WTC11 (cell line): ENCODE results near the gene ILF2. TPM values are rescaled to one million over a fixed set of nuclear protein-coding genes. Genes with fewer than 3 reads are reported as not detected.
"Not testable (repeated sequence)": the region's sequence is repeated elsewhere in the genome, so short reads cannot be mapped to it uniquely, and the experiment has no call there.

ENCODE experiments used
- ATAC-seq: fragments of 200-7000 bp; cut with Tn5 transposase; 2 replicates; pipeline ENCODE4 v1.10.0; 2021; ENCODE audit warnings: mild to moderate bottlenecking, moderate library complexity
- CTCF ChIA-PET: fragments of 300-600 bp; sonication (Branson Sonifier 250); formaldehyde crosslinking; loops from one replicate; lab custom pipeline; 2021; ENCODE audit warnings: antibody characterized with exemption; lab: Charles Lee
- POLR2A ChIA-PET: fragments of 350-600 bp; sonication (Branson Sonifier 250); formaldehyde crosslinking; loops from one replicate; lab custom pipeline; 2021; ENCODE audit warnings: antibody characterized with exemption; lab: Charles Lee
- DNase-seq: peaks from one replicate; pipeline ENCODE4 v3.0.0; 2021; ENCODE audit warnings: low spot score
- H3K27ac Mint-ChIP-seq: 2 replicates; pipeline ENCODE4 v1.8.0; 2021; ENCODE audit warnings: mixed read lengths
- H3K27me3 Mint-ChIP-seq: 2 replicates; pipeline ENCODE4 v1.8.0; 2021; ENCODE audit warnings: low read depth, mild to moderate bottlenecking, moderate library complexity, mixed read lengths
- H3K36me3 Mint-ChIP-seq: 2 replicates; pipeline ENCODE4 v1.8.0; 2021; ENCODE audit warnings: mixed read lengths
- H3K4me1 Mint-ChIP-seq: 2 replicates; pipeline ENCODE4 v1.8.0; 2022; ENCODE audit warnings: mixed read lengths
- H3K4me3 Mint-ChIP-seq: 2 replicates; pipeline ENCODE4 v1.8.0; 2021; ENCODE audit warnings: mild to moderate bottlenecking, moderate library complexity, mixed read lengths
- H3K9me3 Mint-ChIP-seq: 2 replicates; pipeline ENCODE4 v1.8.0; 2021; ENCODE audit warnings: mixed read lengths
- CBFB ChIP-seq: sonication (generic); formaldehyde crosslinking; IDR thresholded peaks from 2 replicates; pipeline ENCODE4 v1.8.1; 2022; ENCODE audit warnings: mild to moderate bottlenecking, low read depth, missing genetic modification reagents
- FOXJ3 ChIP-seq: sonication (generic); formaldehyde crosslinking; IDR thresholded peaks from 2 replicates; pipeline ENCODE4 v1.9.0; 2021; ENCODE audit warnings: missing genetic modification reagents, mild to moderate bottlenecking, borderline replicate concordance
- FOXK1 ChIP-seq: sonication (generic); formaldehyde crosslinking; IDR thresholded peaks from 2 replicates; pipeline ENCODE4 v1.8.0; 2022; ENCODE audit warnings: mild to moderate bottlenecking, moderate library complexity, missing genetic modification reagents
- FOXP1 ChIP-seq: sonication (generic); formaldehyde crosslinking; IDR thresholded peaks from 2 replicates; pipeline ENCODE4 v1.8.0; 2022; ENCODE audit warnings: missing genetic modification reagents, mild to moderate bottlenecking, moderate library complexity, borderline replicate concordance
- GTF2I ChIP-seq: fragments of 250-450 bp; sonication (Bioruptor Pico); conservative IDR thresholded peaks from 2 replicates; pipeline ENCODE4 v1.4.0; 2021; ENCODE audit warnings: mild to moderate bottlenecking
- HMGXB4 ChIP-seq: sonication (generic); formaldehyde crosslinking; IDR thresholded peaks from 2 replicates; pipeline ENCODE4 v1.8.1; 2023; ENCODE audit warnings: mild to moderate bottlenecking, moderate library complexity, missing genetic modification reagents
- KAT7 ChIP-seq: sonication (generic); formaldehyde crosslinking; IDR thresholded peaks from 2 replicates; pipeline ENCODE4 v1.8.1; 2023; ENCODE audit warnings: missing genetic modification reagents, mild to moderate bottlenecking, borderline replicate concordance
- NFATC4 ChIP-seq: fragments of 250-450 bp; sonication (Bioruptor Pico); IDR thresholded peaks from 2 replicates; pipeline ENCODE4 v1.9.0; 2021; ENCODE audit warnings: mild to moderate bottlenecking
- NR2C2 ChIP-seq: sonication (generic); formaldehyde crosslinking; IDR thresholded peaks from 2 replicates; pipeline ENCODE4 v1.8.0; 2022; ENCODE audit warnings: mild to moderate bottlenecking, missing genetic modification reagents
- PRRX2 ChIP-seq: fragments of 250-450 bp; sonication (Bioruptor Pico); IDR thresholded peaks from 2 replicates; pipeline ENCODE4 v1.8.0; 2021; ENCODE audit warnings: mild to moderate bottlenecking
- SOX15 ChIP-seq: fragments of 250-450 bp; sonication (Bioruptor Pico); IDR thresholded peaks from 2 replicates; pipeline ENCODE4 v1.9.0; 2021; ENCODE audit warnings: mild to moderate bottlenecking
- TEAD1 ChIP-seq: sonication (generic); formaldehyde crosslinking; IDR thresholded peaks from 2 replicates; pipeline ENCODE4 v1.8.0; 2022; ENCODE audit warnings: mild to moderate bottlenecking, missing genetic modification reagents
- USF2 ChIP-seq: sonication (generic); formaldehyde crosslinking; IDR thresholded peaks from 2 replicates; pipeline ENCODE4 v1.8.1; 2023; ENCODE audit warnings: mild to moderate bottlenecking, missing genetic modification reagents, moderate library complexity
- ZNF232 ChIP-seq: sonication (generic); formaldehyde crosslinking; IDR thresholded peaks from 2 replicates; pipeline ENCODE4 v1.8.0; 2022; ENCODE audit warnings: mild to moderate bottlenecking, missing genetic modification reagents
- ZNF263 ChIP-seq: sonication (generic); formaldehyde crosslinking; IDR thresholded peaks from 2 replicates; pipeline ENCODE4 v1.8.1; 2022; ENCODE audit warnings: low read depth, mild to moderate bottlenecking, moderate library complexity, missing genetic modification reagents
- ZNF423 ChIP-seq: fragments of 250-450 bp; sonication (Bioruptor Pico); IDR thresholded peaks from 2 replicates; pipeline ENCODE4 v2.1.2; 2022; ENCODE audit warnings: mild to moderate bottlenecking, moderate library complexity
- ZNF532 ChIP-seq: fragments of 250-450 bp; sonication (Bioruptor Pico); IDR thresholded peaks from 2 replicates; pipeline ENCODE4 v1.9.0; 2021; ENCODE audit warnings: mild to moderate bottlenecking, borderline replicate concordance
- ZNF671 ChIP-seq: fragments of 250-450 bp; sonication (Bioruptor Pico); IDR thresholded peaks from 2 replicates; pipeline ENCODE4 v1.8.0; 2021; ENCODE audit warnings: mild to moderate bottlenecking
- total RNA-seq: library from RNA; stranded (reverse); gene quantifications from 3 replicates; pipeline ENCODE4 v1.2.3, GENCODE V29; 2021
- TF ChIP-seq, protein P1 (sequence below): sonication (generic); formaldehyde crosslinking; IDR thresholded peaks from 2 replicates; pipeline ENCODE4 v1.8.1; 2022; ENCODE audit warnings: mild to moderate bottlenecking, missing genetic modification reagents, moderate library complexity, borderline replicate concordance
- TF ChIP-seq, protein P2 (sequence below): sonication (generic); formaldehyde crosslinking; IDR thresholded peaks from 2 replicates; pipeline ENCODE4 v1.8.1; 2023; ENCODE audit warnings: mild to moderate bottlenecking, missing genetic modification reagents
- TF ChIP-seq, protein P3 (sequence below): sonication (generic); formaldehyde crosslinking; IDR thresholded peaks from 2 replicates; pipeline ENCODE4 v1.8.1; 2023; ENCODE audit warnings: mild to moderate bottlenecking, missing genetic modification reagents, borderline replicate concordance

The ILF2 gene
- total RNA-seq, 1 experiment from 2014 or later: 337 TPM

GRCh38 chr1:153642161-153642560 lies 28.6 kb downstream of the ILF2 start (continued):
- no peak for TF ChIP-seq ZNF532 (CRISPR knock-in tag)
- TF ChIP-seq ZNF671 (CRISPR knock-in tag): no peak
- TF ChIP-seq, protein P1, sequence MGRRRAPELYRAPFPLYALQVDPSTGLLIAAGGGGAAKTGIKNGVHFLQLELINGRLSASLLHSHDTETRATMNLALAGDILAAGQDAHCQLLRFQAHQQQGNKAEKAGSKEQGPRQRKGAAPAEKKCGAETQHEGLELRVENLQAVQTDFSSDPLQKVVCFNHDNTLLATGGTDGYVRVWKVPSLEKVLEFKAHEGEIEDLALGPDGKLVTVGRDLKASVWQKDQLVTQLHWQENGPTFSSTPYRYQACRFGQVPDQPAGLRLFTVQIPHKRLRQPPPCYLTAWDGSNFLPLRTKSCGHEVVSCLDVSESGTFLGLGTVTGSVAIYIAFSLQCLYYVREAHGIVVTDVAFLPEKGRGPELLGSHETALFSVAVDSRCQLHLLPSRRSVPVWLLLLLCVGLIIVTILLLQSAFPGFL: no peak
- TF ChIP-seq TEAD1: no peak
- TF ChIP-seq ZNF232 (CRISPR knock-in tag): no peak
- no peak for TF ChIP-seq NR2C2 (CRISPR knock-in tag)
- no peak for TF ChIP-seq ZNF423 (CRISPR knock-in tag)
- no peak for TF ChIP-seq GTF2I (CRISPR knock-in tag)
- no peak for TF ChIP-seq ZNF263
- TF ChIP-seq, protein P2, sequence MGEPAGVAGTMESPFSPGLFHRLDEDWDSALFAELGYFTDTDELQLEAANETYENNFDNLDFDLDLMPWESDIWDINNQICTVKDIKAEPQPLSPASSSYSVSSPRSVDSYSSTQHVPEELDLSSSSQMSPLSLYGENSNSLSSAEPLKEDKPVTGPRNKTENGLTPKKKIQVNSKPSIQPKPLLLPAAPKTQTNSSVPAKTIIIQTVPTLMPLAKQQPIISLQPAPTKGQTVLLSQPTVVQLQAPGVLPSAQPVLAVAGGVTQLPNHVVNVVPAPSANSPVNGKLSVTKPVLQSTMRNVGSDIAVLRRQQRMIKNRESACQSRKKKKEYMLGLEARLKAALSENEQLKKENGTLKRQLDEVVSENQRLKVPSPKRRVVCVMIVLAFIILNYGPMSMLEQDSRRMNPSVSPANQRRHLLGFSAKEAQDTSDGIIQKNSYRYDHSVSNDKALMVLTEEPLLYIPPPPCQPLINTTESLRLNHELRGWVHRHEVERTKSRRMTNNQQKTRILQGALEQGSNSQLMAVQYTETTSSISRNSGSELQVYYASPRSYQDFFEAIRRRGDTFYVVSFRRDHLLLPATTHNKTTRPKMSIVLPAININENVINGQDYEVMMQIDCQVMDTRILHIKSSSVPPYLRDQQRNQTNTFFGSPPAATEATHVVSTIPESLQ (CRISPR knock-in tag): no peak

DNA sequence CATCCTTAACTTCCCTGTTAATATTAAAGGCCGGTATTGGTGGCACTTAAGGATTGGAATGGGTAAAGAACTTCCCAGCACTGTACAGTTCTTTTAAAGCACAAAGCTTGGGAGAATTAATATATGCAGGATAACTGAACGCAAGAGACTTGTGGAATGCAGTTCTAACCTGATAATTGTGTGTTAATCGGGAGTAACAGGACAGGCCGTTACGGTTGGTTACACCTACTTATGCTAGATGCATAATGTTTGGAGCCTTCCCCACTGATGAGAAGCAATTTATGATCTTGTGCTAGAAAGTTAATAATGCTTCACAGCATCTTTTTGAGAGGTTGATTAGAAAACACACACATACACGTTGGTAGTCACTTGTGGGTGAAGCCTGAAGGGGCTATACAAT lies 29.9 kb downstream of the ILF2 start:
- H3K4me1 Mint-ChIP-seq: 0 out of 2 replicates have a peak, but pooled peaks cover 4% of the 10 kb centered on the region
- ATAC-seq (no peak), DNase-seq (no peak)
- TF ChIP-seq HMGXB4 (CRISPR knock-in tag): no peak
- TF ChIP-seq KAT7 (CRISPR knock-in tag): no peak
- no peak for TF ChIP-seq USF2 (CRISPR knock-in tag)
- no peak for TF ChIP-seq FOXP1
- TF ChIP-seq, protein P3, sequence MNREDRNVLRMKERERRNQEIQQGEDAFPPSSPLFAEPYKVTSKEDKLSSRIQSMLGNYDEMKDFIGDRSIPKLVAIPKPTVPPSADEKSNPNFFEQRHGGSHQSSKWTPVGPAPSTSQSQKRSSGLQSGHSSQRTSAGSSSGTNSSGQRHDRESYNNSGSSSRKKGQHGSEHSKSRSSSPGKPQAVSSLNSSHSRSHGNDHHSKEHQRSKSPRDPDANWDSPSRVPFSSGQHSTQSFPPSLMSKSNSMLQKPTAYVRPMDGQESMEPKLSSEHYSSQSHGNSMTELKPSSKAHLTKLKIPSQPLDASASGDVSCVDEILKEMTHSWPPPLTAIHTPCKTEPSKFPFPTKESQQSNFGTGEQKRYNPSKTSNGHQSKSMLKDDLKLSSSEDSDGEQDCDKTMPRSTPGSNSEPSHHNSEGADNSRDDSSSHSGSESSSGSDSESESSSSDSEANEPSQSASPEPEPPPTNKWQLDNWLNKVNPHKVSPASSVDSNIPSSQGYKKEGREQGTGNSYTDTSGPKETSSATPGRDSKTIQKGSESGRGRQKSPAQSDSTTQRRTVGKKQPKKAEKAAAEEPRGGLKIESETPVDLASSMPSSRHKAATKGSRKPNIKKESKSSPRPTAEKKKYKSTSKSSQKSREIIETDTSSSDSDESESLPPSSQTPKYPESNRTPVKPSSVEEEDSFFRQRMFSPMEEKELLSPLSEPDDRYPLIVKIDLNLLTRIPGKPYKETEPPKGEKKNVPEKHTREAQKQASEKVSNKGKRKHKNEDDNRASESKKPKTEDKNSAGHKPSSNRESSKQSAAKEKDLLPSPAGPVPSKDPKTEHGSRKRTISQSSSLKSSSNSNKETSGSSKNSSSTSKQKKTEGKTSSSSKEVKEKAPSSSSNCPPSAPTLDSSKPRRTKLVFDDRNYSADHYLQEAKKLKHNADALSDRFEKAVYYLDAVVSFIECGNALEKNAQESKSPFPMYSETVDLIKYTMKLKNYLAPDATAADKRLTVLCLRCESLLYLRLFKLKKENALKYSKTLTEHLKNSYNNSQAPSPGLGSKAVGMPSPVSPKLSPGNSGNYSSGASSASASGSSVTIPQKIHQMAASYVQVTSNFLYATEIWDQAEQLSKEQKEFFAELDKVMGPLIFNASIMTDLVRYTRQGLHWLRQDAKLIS (CRISPR knock-in tag): no peak
- no peak for TF ChIP-seq NFATC4 (CRISPR knock-in tag)
- no peak for TF ChIP-seq FOXK1 (CRISPR knock-in tag)
- no peak for TF ChIP-seq SOX15 (CRISPR knock-in tag)
- TF ChIP-seq CBFB (CRISPR knock-in tag): no peak
- TF ChIP-seq FOXJ3 (CRISPR knock-in tag): no peak
- no peak for TF ChIP-seq PRRX2 (CRISPR knock-in tag)
- TF ChIP-seq, all 79 proteins: peak for 0
- ChIA-PET CTCF (interaction anchor here (0.8 kb wide), 1 partner anchor 13 kb away, joined by 4 read pairs; the partner anchor contains the start of gene S100A13), POLR2A (no interaction called here)
- Mint-ChIP-seq H3K9me3 (no peaks in the 10 kb centered on the region), H3K4me3 (no peak overlapping the region), H3K36me3 (peaks cover 90% of the 10 kb centered on the region), H3K27ac (no peak overlapping the region), H3K27me3 (no peaks in the 10 kb centered on the region)

DNA sequence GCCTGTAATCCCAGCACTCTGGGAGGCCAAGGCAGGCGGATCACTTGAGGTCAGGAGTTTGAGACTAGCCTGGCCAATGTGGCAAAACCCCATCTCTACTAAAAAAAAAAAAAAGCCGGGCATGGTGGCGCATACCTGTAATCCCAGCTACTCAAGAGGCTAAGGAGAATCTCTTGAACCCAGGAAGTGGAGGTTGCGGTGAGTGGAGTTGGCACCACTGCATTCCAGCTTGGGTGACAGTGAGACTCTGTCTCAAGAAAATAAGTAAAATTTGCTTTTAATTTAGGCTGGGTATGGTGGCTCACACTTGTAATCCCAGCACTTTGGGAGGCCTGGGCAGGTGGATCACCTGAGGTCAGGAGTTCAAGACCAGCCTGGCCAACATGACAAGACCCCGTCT lies 30.6 kb downstream of the ILF2 start:
- CTCF ChIA-PET: interaction anchor here (0.8 to 1.1 kb wide), 2 partner anchors 13 to 107 kb away, joined by 3 to 4 read pairs; partner anchors contain the start of gene S100A13
- peaks cover 87% of the 10 kb centered on the region for H3K36me3 Mint-ChIP-seq
- H3K27me3 Mint-ChIP-seq, H3K4me3 Mint-ChIP-seq, H3K27ac Mint-ChIP-seq, ATAC-seq, H3K4me1 Mint-ChIP-seq, DNase-seq, H3K9me3 Mint-ChIP-seq: not testable (repeated sequence)
- POLR2A ChIA-PET: interaction anchor here (1.6 kb wide), 1 partner anchor 13 kb away, joined by 6 read pairs; no protein-coding TSS in a partner anchor
